NT2/D1 (cell line): ENCODE measurements around the gene TMBIM6.
"Not testable (repeated sequence)": the region's sequence is repeated elsewhere in the genome, so short reads cannot be mapped to it uniquely, and the experiment has no call there.

Source experiments
- DNase-seq: peaks from one replicate; pipeline ENCODE4 v3.0.0-alpha.2; 2011; ENCODE audit warnings: low read depth, low spot score
- H3K27me3 ChIP-seq: 2 replicates; pipeline ENCODE4 v1.6.0; 2011; ENCODE audit warnings: mild to moderate bottlenecking; ENCODE audit not compliant: insufficient read length, insufficient read depth
- H3K36me3 ChIP-seq: 2 replicates; pipeline ENCODE4 v1.6.1; 2011; ENCODE audit warnings: mild to moderate bottlenecking, low read length, mixed read lengths; ENCODE audit not compliant: insufficient read depth, insufficient read length
- H3K4me1 ChIP-seq: 2 replicates; pipeline ENCODE4 v1.5.1; 2011; ENCODE audit not compliant: insufficient read depth, insufficient read length
- H3K4me3 ChIP-seq: 2 replicates; pipeline ENCODE4 v1.5.1; 2011; ENCODE audit warnings: low read depth; ENCODE audit not compliant: insufficient read length
- H3K9ac ChIP-seq: 2 replicates; pipeline ENCODE4 v1.6.0; 2011; ENCODE audit warnings: low read depth; ENCODE audit not compliant: insufficient read length
- H3K9me3 ChIP-seq: 2 replicates; pipeline ENCODE4 v1.5.1; 2011; ENCODE audit warnings: mild to moderate bottlenecking, low read length; ENCODE audit not compliant: insufficient read depth
- SUZ12 ChIP-seq: IDR thresholded peaks from 2 replicates; pipeline ENCODE4 v1.6.1; 2011; ENCODE audit not compliant: insufficient read length, insufficient read depth; ENCODE audit errors: extremely low read depth
- YY1 ChIP-seq: IDR thresholded peaks from 2 replicates; pipeline ENCODE4 v1.6.1; 2011; ENCODE audit not compliant: insufficient read length, insufficient read depth
- ZNF274 ChIP-seq: IDR thresholded peaks from 2 replicates; pipeline ENCODE4 v1.6.1; 2011; ENCODE audit warnings: mild to moderate bottlenecking, low read depth, low read length

Gene TMBIM6

GRCh38 chr12:49777341-49777740, 36.0 kb downstream of the TMBIM6 start:
- Histone ChIP-seq H3K9ac (no peak overlapping the region), H3K9me3 (no peaks in the 10 kb centered on the region), H3K27me3 (peaks cover 4% of the 10 kb centered on the region), H3K36me3 (no peaks in the 10 kb centered on the region), H3K4me1 (peaks cover 2% of the 10 kb centered on the region), H3K4me3 (no peak overlapping the region)
- TF ChIP-seq YY1 (no peak), ZNF274 (no peak), SUZ12 (no peak)
- no peak for DNase-seq

- Histone ChIP-seq H3K27me3 (peaks cover 4% of the 10 kb centered on the region), H3K9ac (no peak overlapping the region), H3K9me3 (no peaks in the 10 kb centered on the region), H3K36me3 (no peaks in the 10 kb centered on the region), H3K4me3 (no peak overlapping the region), H3K4me1 (peaks cover 2% of the 10 kb centered on the region)
- TF ChIP-seq SUZ12 (no peak), ZNF274 (no peak), YY1 (no peak)
- DNase-seq, result peak; percentile 49
Measured at GRCh38 chr12:49777800-49778748, 36.7 kb downstream of the TMBIM6 start.

GRCh38 chr12:49779581-49779980, 38.2 kb downstream of the TMBIM6 start:
- H3K27me3 ChIP-seq, result peaks cover 4% of the 10 kb centered on the region
- TF ChIP-seq SUZ12 (no peak), ZNF274 (no peak), YY1 (no peak)
- no peak overlapping the region for H3K4me3 ChIP-seq
- no peak for DNase-seq
- no peak overlapping the region for H3K9ac ChIP-seq
- no peaks in the 10 kb centered on the region for H3K9me3 ChIP-seq
- H3K4me1 ChIP-seq, result peaks cover 2% of the 10 kb centered on the region
- H3K36me3 ChIP-seq, result no peaks in the 10 kb centered on the region

GRCh38 chr12:49780914-49781313, 39.6 kb downstream of the TMBIM6 start:
- H3K9me3 ChIP-seq, H3K27me3 ChIP-seq, DNase-seq, H3K9ac ChIP-seq, H3K4me1 ChIP-seq, H3K36me3 ChIP-seq, H3K4me3 ChIP-seq: not testable (repeated sequence)

- Histone ChIP-seq H3K36me3 (no peaks in the 10 kb centered on the region), H3K27me3 (peaks cover 4% of the 10 kb centered on the region), H3K9ac (no peak overlapping the region), H3K4me3 (no peak overlapping the region), H3K9me3 (peaks cover 7% of the 10 kb centered on the region), H3K4me1 (no peaks in the 10 kb centered on the region)
- TF ChIP-seq YY1, result no peak
- no peak for TF ChIP-seq ZNF274
- TF ChIP-seq SUZ12, result no peak
- no peak for DNase-seq
Measured at GRCh38 chr12:49783917-49784676, 42.7 kb downstream of the TMBIM6 start.

GRCh38 chr12:49784756-49785409, 43.5 kb downstream of the TMBIM6 start:
- Histone ChIP-seq H3K27me3 (peaks cover 4% of the 10 kb centered on the region), H3K36me3 (peaks cover 6% of the 10 kb centered on the region), H3K9me3 (peaks cover 7% of the 10 kb centered on the region), H3K9ac (no peak overlapping the region), H3K4me1 (no peaks in the 10 kb centered on the region), H3K4me3 (no peak overlapping the region)
- TF ChIP-seq YY1 (no peak), SUZ12 (no peak), ZNF274 (no peak)
- DNase-seq, result no peak

GRCh38 chr12:49787672-49788071, 46.3 kb downstream of the TMBIM6 start:
- Histone ChIP-seq H3K27me3 (no peaks in the 10 kb centered on the region), H3K9ac (no peak overlapping the region), H3K4me3 (no peak overlapping the region), H3K4me1 (peaks cover 6% of the 10 kb centered on the region), H3K36me3 (peaks cover 32% of the 10 kb centered on the region), H3K9me3 (peaks cover 7% of the 10 kb centered on the region)
- no peak for DNase-seq
- TF ChIP-seq YY1, result no peak
- no peak for TF ChIP-seq SUZ12
- TF ChIP-seq ZNF274, result no peak
